Measurements from ENCODE around the gene EARS2. TPM values are rescaled to one million over a fixed set of nuclear protein-coding genes. Genes with fewer than 3 reads are reported as not detected.
"Not testable (repeated sequence)": the region's sequence is repeated elsewhere in the genome, so short reads cannot be mapped to it uniquely, and the experiment has no call there.

EARS2 gene
- total RNA-seq, 2 donors from 2014 or later: 15.3 to 18.1 TPM

GRCh38 chr16:23516366-23517137, 40.6 kb downstream of the EARS2 start:
- Histone ChIP-seq H3K4me1 (no peaks in the 10 kb centered on the region), H3K4me3 (no peak overlapping the region), H3K27ac (no peak overlapping the region), H3K36me3 (peaks cover 9% of the 10 kb centered on the region), H3K9me3 (no peaks in the 10 kb centered on the region), H3K27me3 (no peaks in the 10 kb centered on the region)
- no peak for DNase-seq (ENCODE audit: low spot score)
- TF ChIP-seq CTCF (IDR thresholded peaks at IDR 0.05): no peak

GRCh38 chr16:23515881-23516280, 41.3 kb downstream of the EARS2 start:
- no peaks in the 10 kb centered on the region for H3K27me3 ChIP-seq
- no peak overlapping the region for H3K27ac ChIP-seq
- TF ChIP-seq CTCF (IDR thresholded peaks at IDR 0.05): no peak
- H3K36me3 ChIP-seq: peaks cover 6% of the 10 kb centered on the region
- DNase-seq (ENCODE audit: low spot score): no peak
- no peaks in the 10 kb centered on the region for H3K9me3 ChIP-seq
- no peak overlapping the region for H3K4me3 ChIP-seq
- no peaks in the 10 kb centered on the region for H3K4me1 ChIP-seq

GRCh38 chr16:23514381-23515152, 42.6 kb downstream of the EARS2 start:
- no peak for DNase-seq (ENCODE audit: low spot score)
- Histone ChIP-seq H3K27me3 (no peaks in the 10 kb centered on the region), H3K4me1 (no peaks in the 10 kb centered on the region), H3K27ac (no peak overlapping the region), H3K9me3 (no peaks in the 10 kb centered on the region), H3K4me3 (no peak overlapping the region), H3K36me3 (peaks cover 5% of the 10 kb centered on the region)
- TF ChIP-seq CTCF (IDR thresholded peaks at IDR 0.05): no peak

DNA sequence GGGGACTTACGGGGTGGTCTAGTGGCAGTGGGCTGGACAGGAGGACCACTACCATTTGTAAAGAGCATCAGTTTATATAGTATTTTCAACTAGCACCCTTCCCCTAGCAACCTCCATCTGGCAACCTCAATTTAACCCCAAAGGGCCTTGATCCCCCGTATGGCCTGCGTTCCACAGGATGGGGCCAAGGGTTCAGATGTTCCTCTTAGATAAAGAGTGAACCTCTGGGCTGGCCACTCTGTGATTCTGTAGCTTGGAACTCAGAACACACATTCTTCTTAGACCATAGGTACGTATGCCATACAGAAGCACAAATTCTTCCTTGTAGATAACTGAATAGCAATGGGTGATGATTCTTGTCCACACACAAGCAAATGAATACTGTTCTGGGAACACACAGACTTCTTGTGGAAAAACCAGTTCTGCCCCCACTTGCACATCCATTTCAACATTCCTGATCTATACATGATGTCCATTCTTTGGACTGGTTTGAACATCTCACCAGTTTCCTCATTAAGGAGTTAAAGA, 44.9 kb downstream of the EARS2 start:
- H3K27ac ChIP-seq: no peak overlapping the region
- TF ChIP-seq CTCF (IDR thresholded peaks at IDR 0.05): no peak

GRCh38 chr16:23511731-23512130, 45.4 kb downstream of the EARS2 start:
- no peak overlapping the region for H3K27ac ChIP-seq
- no peaks in the 10 kb centered on the region for H3K9me3 ChIP-seq
- peaks cover 0 to 24% of the 10 kb centered on the region in 2 donors for H3K4me1 ChIP-seq
- no peak for DNase-seq (ENCODE audit: low spot score)
- no peak for TF ChIP-seq CTCF (IDR thresholded peaks at IDR 0.05)
- no peak overlapping the region for H3K4me3 ChIP-seq
- no peaks in the 10 kb centered on the region for H3K27me3 ChIP-seq
- no peaks in the 10 kb centered on the region for H3K36me3 ChIP-seq

More for the DNA sequence above, 44.9 kb downstream of the EARS2 start:
- no peak for DNase-seq (ENCODE audit: low spot score)
- Histone ChIP-seq H3K4me1 (peaks cover 0 to 22% of the 10 kb centered on the region in 2 donors), H3K9me3 (no peaks in the 10 kb centered on the region), H3K4me3 (no peak overlapping the region), H3K27me3 (no peaks in the 10 kb centered on the region), H3K36me3 (no peaks in the 10 kb centered on the region)

DNA sequence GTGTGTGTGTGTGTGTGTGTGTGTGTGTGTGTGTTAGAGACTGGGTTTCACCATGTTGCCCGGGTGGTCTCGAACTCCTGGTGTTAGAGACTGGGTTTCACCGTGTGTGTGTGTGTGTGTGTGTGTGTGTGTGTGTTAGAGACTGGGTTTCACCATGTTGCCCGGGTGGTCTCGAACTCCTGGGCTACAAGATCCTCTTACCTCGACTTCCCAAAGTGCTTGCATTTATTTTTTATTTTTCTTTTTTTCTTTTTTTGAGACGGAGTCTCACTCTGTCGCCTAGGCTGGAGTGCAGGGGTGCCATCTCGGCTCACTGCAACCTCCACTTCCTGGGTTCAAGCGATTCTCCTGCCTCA, 46.3 kb downstream of the EARS2 start:
- not testable (repeated sequence) for H3K9me3 ChIP-seq; H3K36me3 ChIP-seq; DNase-seq (ENCODE audit: low spot score); H3K27me3 ChIP-seq
- peak overlapping the region in 1 of 2 donors; percentile 86 for H3K27ac ChIP-seq
- H3K4me3 ChIP-seq: peak overlapping the region; percentile 70 to 96
- peaks cover 0 to 31% of the 10 kb centered on the region in 2 donors for H3K4me1 ChIP-seq
